GM12801 (cell line): ENCODE results near the gene ZNF91.

ENCODE experiments used
- TF ChIP-seq, protein P1 (sequence below): IDR thresholded peaks from one replicate; pipeline ENCODE4 v1.5.1; 2011; ENCODE audit warnings: control low read depth; ENCODE audit not compliant: insufficient read length; ENCODE audit errors: extremely low read depth

Gene ZNF91

DNA sequence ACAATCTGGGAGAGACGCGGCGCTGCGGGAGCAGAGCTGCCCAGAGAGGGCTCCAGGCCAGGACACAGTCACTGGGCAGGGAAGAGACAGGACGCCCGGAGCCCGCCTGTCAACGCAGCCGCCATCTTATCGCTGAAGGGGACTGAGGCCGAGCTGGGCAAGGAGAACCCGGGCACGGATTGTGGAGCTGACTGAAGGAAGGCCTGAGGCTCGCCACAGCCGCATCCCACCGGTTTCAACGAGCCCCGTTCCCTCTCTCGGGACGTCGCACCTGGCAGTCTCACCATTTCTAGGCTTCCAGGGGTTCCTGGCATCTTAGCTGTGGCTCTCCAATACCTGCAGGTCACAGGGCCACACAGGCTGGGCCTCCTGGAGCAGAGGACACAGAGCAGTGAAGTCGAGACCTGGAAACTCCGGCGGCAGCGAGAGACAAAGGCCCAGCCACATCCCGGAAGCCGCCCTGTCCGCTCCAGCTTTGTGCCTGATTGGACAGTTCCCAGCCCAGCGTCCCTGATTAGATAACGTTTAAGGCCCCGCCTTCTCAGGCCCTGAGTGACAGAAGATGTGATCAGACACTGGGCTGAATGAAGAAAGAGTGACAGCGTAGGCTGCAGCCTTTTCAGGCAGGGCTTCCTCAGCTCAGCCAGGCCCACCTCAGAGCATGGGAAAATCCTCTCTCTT lies at the start of gene ZNF91:
ZNF91 (minus strand) TSS at position 431 of the 681 bp plus-strand sequence; CDS start at position 314, 117 bp downstream.
- TF ChIP-seq, protein P1, sequence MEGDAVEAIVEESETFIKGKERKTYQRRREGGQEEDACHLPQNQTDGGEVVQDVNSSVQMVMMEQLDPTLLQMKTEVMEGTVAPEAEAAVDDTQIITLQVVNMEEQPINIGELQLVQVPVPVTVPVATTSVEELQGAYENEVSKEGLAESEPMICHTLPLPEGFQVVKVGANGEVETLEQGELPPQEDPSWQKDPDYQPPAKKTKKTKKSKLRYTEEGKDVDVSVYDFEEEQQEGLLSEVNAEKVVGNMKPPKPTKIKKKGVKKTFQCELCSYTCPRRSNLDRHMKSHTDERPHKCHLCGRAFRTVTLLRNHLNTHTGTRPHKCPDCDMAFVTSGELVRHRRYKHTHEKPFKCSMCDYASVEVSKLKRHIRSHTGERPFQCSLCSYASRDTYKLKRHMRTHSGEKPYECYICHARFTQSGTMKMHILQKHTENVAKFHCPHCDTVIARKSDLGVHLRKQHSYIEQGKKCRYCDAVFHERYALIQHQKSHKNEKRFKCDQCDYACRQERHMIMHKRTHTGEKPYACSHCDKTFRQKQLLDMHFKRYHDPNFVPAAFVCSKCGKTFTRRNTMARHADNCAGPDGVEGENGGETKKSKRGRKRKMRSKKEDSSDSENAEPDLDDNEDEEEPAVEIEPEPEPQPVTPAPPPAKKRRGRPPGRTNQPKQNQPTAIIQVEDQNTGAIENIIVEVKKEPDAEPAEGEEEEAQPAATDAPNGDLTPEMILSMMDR = no peak

DNA sequence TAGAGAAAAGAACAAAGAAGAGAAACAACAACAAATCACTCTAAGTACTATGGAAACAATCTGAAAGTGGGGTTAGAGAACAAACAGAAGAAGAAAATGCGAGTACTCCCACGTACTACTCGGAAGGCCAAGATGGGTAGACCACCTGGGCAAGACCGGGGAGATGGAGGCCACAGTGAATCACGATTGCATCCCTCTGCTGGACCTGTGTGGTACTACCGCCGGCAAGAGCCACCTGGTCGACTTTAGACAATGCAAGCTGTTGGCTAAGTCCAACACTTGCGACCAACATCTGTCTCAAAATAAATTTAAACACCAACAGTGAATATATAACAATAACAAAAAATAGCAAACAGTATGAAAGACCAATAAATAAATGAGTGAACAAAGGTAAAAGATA lies 45.5 kb upstream of the ZNF91 start:
- TF ChIP-seq, protein P1 = no peak

DNA sequence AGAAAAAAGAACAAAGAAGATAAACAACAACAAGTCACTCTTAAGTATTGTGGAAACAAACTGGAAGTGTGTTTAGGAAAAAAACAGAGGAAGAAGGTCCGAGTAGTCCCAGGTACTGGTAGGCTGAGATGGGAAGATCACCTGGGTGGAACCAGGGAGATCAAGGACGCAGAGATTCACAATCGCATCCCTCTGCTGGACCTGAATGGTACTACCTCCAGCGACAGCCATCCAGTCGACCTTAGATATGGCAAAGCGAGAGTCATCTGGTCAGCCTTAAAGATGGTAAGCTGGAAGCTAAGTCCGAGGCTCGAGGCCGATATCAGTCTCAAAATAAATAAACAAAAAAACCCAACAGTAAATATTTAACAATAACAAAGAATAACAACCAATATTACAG lies 44.9 kb upstream of the ZNF91 start:
- TF ChIP-seq, protein P1 = no peak

DNA sequence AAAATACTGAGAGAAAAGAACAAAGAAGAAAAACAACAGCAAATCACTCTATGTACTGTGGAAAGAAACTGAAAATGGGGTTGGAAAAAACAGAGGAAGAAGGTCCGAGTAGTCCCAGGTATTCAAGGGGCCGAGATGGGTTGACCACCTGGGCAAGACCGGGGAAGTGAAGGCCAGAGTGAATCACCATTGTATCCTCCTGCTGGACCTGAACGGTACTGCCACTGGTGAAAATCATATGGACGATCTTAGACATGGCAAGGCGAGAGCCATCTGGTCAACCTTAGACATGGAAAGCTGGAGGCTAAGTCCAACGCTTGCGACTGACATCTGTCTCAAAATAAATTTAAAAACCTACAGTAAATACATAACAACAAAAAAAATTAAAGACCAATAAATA lies 44.4 kb upstream of the ZNF91 start:
- TF ChIP-seq, protein P1 = no peak

DNA sequence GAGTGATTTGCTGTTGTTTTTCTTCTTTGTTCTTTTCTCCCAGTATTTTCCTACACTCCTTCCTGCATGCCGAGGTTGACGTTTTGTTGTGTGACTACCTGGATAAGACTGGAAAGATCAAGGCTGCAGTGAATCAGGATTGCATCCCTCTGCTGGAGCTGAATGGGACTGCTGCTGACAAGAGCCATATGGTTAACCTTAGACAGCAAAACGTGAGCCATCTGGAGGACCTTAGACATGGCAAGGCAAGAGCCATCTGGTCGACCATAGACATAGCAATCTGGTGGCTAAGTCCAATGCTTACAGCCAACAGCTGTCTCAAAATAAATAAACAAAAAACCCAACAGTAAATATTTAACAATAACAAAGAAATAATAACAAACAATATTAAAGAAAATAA lies 42.6 kb upstream of the ZNF91 start:
- TF ChIP-seq, protein P1 = no peak

DNA sequence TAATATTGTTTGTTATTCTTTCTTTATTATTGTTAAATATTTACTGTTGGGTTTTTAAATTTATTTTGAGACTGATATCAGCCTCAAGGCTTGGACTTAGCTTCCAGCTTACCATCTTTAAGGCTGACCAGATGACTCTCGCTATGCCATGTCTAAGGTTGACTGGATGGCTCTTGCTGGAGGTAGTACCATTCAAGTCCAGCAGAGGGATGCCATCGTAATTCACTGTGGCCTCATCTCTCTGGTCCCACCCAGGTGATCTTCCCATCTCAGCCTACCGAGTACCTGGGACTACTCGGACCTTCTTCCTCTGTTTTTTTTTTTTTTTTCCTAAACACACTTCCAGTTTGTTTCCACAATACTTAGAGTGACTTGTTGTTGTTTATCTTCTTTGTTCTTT lies 41.7 kb upstream of the ZNF91 start:
- TF ChIP-seq, protein P1 = no peak

DNA sequence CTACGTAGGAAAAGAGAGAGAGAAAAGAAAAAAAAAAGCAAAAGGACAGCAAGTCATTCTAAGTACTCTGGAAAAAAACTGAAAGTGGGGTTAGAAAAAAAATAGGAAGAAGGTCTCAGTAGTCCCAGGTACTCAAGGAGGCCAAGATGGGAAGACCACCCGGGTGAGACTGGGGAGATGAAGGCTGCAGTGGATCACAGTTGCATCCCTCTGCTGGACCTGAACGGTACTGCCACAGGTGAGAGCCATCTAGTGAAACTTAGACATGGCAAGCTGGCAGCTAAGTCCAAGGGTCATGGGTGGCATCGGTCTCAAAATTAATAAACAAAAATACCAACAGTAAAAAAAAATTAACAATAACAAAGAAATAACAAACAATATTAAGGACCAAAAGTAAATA lies 41.0 kb upstream of the ZNF91 start:
- TF ChIP-seq, protein P1 = no peak
